ENCODE results near the gene TBC1D19. TPM values are rescaled to one million over a fixed set of nuclear protein-coding genes. Genes with fewer than 3 reads are reported as not detected.

TBC1D19 gene
- total and polyA plus RNA-seq, 4 donors, result 2.1 to 41.6 (median 8.3) TPM

- Histone ChIP-seq H3K27ac (ENCODE audit: low read depth in 1 of 2, low read length in 1 of 2) (no peak overlapping the region), H3K4me3 (no peak overlapping the region), H3K9ac (ENCODE audit: insufficient read depth in 1 of 2, low read length in 2 of 2) (no peak overlapping the region), H3K27me3 (ENCODE audit: control insufficient read depth in 3 of 3, insufficient read depth in 3 of 3, low read length in 2 of 3) (no peaks in the 10 kb centered on the region), H3K4me1 (ENCODE audit: control insufficient read depth in 5 of 5, insufficient read depth in 5 of 5, low read length in 5 of 5) (peaks cover 0 to 11% (median 4%) of the 10 kb centered on the region in 5 donors), H3K9me3 (ENCODE audit: control insufficient read depth in 4 of 4, insufficient read depth in 3 of 4, low read length in 3 of 4) (no peaks in the 10 kb centered on the region), H3K36me3 (ENCODE audit: control insufficient read depth in 4 of 4, insufficient read depth in 4 of 4, low read length in 4 of 4) (peaks cover 0 to 2% (median 0%) of the 10 kb centered on the region in 4 donors)
- no peak for ATAC-seq (ENCODE audit: insufficient read depth, low FRiP score)
- TF ChIP-seq CTCF (IDR thresholded peaks at IDR 0.05; ENCODE audit: control extremely low read depth, extremely low read depth), result no peak
- WGBS, 2 donors, result 0% methylated on average over 1 of the region's 1 CpG
- no peak for DNase-seq
Observed at GRCh38 chr4:26729547-26729946, 145.7 kb downstream of the TBC1D19 start.

GRCh38 chr4:26731351-26732035 is 147.6 kb downstream of the TBC1D19 start:
- Histone ChIP-seq H3K4me1 (ENCODE audit: control insufficient read depth in 5 of 5, insufficient read depth in 5 of 5, low read length in 5 of 5) (peaks cover 0 to 8% (median 0%) of the 10 kb centered on the region in 5 donors), H3K9me3 (ENCODE audit: control insufficient read depth in 4 of 4, insufficient read depth in 3 of 4, low read length in 3 of 4) (no peaks in the 10 kb centered on the region), H3K36me3 (ENCODE audit: control insufficient read depth in 4 of 4, insufficient read depth in 4 of 4, low read length in 4 of 4) (peaks cover 0 to 2% (median 0%) of the 10 kb centered on the region in 4 donors), H3K27ac (ENCODE audit: low read depth in 1 of 2, low read length in 1 of 2) (no peak overlapping the region), H3K4me3 (no peak overlapping the region), H3K9ac (ENCODE audit: insufficient read depth in 1 of 2, low read length in 2 of 2) (no peak overlapping the region), H3K27me3 (ENCODE audit: control insufficient read depth in 3 of 3, insufficient read depth in 3 of 3, low read length in 2 of 3) (no peaks in the 10 kb centered on the region)
- no peak for ATAC-seq (ENCODE audit: insufficient read depth, low FRiP score)
- 72 to 73% methylated on average over 11 of the region's 11 CpGs for WGBS, 2 donors
- DNase-seq, result no peak
- TF ChIP-seq CTCF (IDR thresholded peaks at IDR 0.05; ENCODE audit: control extremely low read depth, extremely low read depth), result no peak

- Histone ChIP-seq H3K27ac (ENCODE audit: low read depth in 1 of 2, low read length in 1 of 2) (no peak overlapping the region), H3K9ac (ENCODE audit: insufficient read depth in 1 of 2, low read length in 2 of 2) (no peak overlapping the region), H3K4me1 (ENCODE audit: control insufficient read depth in 5 of 5, insufficient read depth in 5 of 5, low read length in 5 of 5) (peaks cover 0 to 8% (median 0%) of the 10 kb centered on the region in 5 donors), H3K36me3 (ENCODE audit: control insufficient read depth in 4 of 4, insufficient read depth in 4 of 4, low read length in 4 of 4) (peaks cover 0 to 2% (median 0%) of the 10 kb centered on the region in 4 donors), H3K4me3 (no peak overlapping the region), H3K27me3 (ENCODE audit: control insufficient read depth in 3 of 3, insufficient read depth in 3 of 3, low read length in 2 of 3) (no peaks in the 10 kb centered on the region), H3K9me3 (ENCODE audit: control insufficient read depth in 4 of 4, insufficient read depth in 3 of 4, low read length in 3 of 4) (no peaks in the 10 kb centered on the region)
- TF ChIP-seq CTCF (IDR thresholded peaks at IDR 0.05; ENCODE audit: control extremely low read depth, extremely low read depth), result no peak
- ATAC-seq (ENCODE audit: insufficient read depth, low FRiP score), result no peak
- no peak for DNase-seq
- WGBS, 2 donors, result 92 to 99% methylated on average over 3 of the region's 3 CpGs
Observed at GRCh38 chr4:26732356-26732755, 148.5 kb downstream of the TBC1D19 start.
